ENCODE results near the gene TRIM56. TPM values are rescaled to one million over a fixed set of nuclear protein-coding genes. Genes with fewer than 3 reads are reported as not detected.
A peak's percentile ranks its signal among the peaks of the same experiment; 100 is the strongest.
"Not testable (repeated sequence)": the region's sequence is repeated elsewhere in the genome, so short reads cannot be mapped to it uniquely, and the experiment has no call there.

TRIM56 gene
- total and polyA plus RNA-seq, 2 experiments from 2014 or later = 8.8 to 10.3 TPM

- Histone ChIP-seq H4K20me1 (ENCODE audit: insufficient read depth) (no peaks in the 10 kb centered on the region), H3K9me2 (ENCODE audit: insufficient read depth) (no peaks in the 10 kb centered on the region), H3K9me3 (ENCODE audit: low read depth) (no peaks in the 10 kb centered on the region), H3K4me2 (ENCODE audit: unreplicated experiment) (peak overlapping the region; percentile 38), H3K36me3 (ENCODE audit: low read depth) (no peaks in the 10 kb centered on the region), H3K79me2 (ENCODE audit: insufficient read depth) (no peaks in the 10 kb centered on the region), H3K9ac (peak overlapping the region; percentile 60), H3K27me3 (replicated peaks; ENCODE audit: insufficient read depth) (no peaks in the 10 kb centered on the region), H3K27ac (peak overlapping the region; percentile 88), H3F3A (ENCODE audit: insufficient read depth) (peaks cover 41% of the 10 kb centered on the region), H2AFZ (no peak overlapping the region), H3K4me1 (ENCODE audit: insufficient read depth) (peaks cover 50% of the 10 kb centered on the region; the same call in 1 of the 2 replicates), H3K4me3 (no peak overlapping the region)
- DNase-seq = peak; percentile 42
- in situ Hi-C loops (cut with MboI) = no loop called here
- WGBS, 2 experiments (ENCODE audit: low coverage in 1 of 2, low lambda C conversion rate in 2 of 2, missing lambda C conversion rate in 2 of 2) = 78 to 84% methylated on average over 10 of the region's 10 CpGs
- no peak for TF ChIP-seq EZH2 (IDR thresholded peaks at IDR 0.05; ENCODE audit: insufficient read depth, poor library complexity, severe bottlenecking)
- no peak for TF ChIP-seq EZH2phosphoT487 (IDR thresholded peaks at IDR 0.05; ENCODE audit: insufficient read depth, low read depth)
Measured at GRCh38 chr7:101116898-101117297, 31.6 kb downstream of the TRIM56 start.

GRCh38 chr7:101118856-101119255 lies 33.6 kb downstream of the TRIM56 start:
- in situ Hi-C loops (cut with MboI) = no loop called here
- H4K20me1 ChIP-seq (ENCODE audit: insufficient read depth) = no peaks in the 10 kb centered on the region
- peaks cover 53% of the 10 kb centered on the region for H3F3A ChIP-seq (ENCODE audit: insufficient read depth)
- no peaks in the 10 kb centered on the region for H3K9me3 ChIP-seq (ENCODE audit: low read depth)
- H3K9ac ChIP-seq = peak overlapping the region; percentile 32; the same call in 1 of the 2 replicates
- no peak overlapping the region for H3K4me2 ChIP-seq (ENCODE audit: unreplicated experiment)
- peaks cover 56% of the 10 kb centered on the region; the same call in 1 of the 2 replicates for H3K4me1 ChIP-seq (ENCODE audit: insufficient read depth)
- peak overlapping the region; percentile 88 for H3K27ac ChIP-seq
- DNase-seq = no peak
- H3K27me3 ChIP-seq (replicated peaks; ENCODE audit: insufficient read depth) = no peaks in the 10 kb centered on the region
- no peaks in the 10 kb centered on the region for H3K9me2 ChIP-seq (ENCODE audit: insufficient read depth)
- no peak overlapping the region for H2AFZ ChIP-seq
- TF ChIP-seq EZH2phosphoT487 (IDR thresholded peaks at IDR 0.05; ENCODE audit: insufficient read depth, low read depth) (no peak), EZH2 (IDR thresholded peaks at IDR 0.05; ENCODE audit: insufficient read depth, poor library complexity, severe bottlenecking) (no peak)
- H3K79me2 ChIP-seq (ENCODE audit: insufficient read depth) = peaks cover 8% of the 10 kb centered on the region; the same call in 1 of the 2 replicates
- H3K36me3 ChIP-seq (ENCODE audit: low read depth) = no peaks in the 10 kb centered on the region
- WGBS, 2 experiments (ENCODE audit: low coverage in 1 of 2, low lambda C conversion rate in 2 of 2, missing lambda C conversion rate in 2 of 2) = 70 to 83% methylated on average over 3 of the region's 3 CpGs
- H3K4me3 ChIP-seq = no peak overlapping the region

- 52 to 54% methylated on average over 10 of the region's 10 CpGs for WGBS, 2 experiments (ENCODE audit: low coverage in 1 of 2, low lambda C conversion rate in 2 of 2, missing lambda C conversion rate in 2 of 2)
- in situ Hi-C loops (cut with MboI) = no loop called here
- peak; percentile 31 for DNase-seq
- H2AFZ ChIP-seq = no peak overlapping the region
- H4K20me1 ChIP-seq (ENCODE audit: insufficient read depth) = no peaks in the 10 kb centered on the region
- H3K9me3 ChIP-seq (ENCODE audit: low read depth) = no peaks in the 10 kb centered on the region
- H3K4me1 ChIP-seq (ENCODE audit: insufficient read depth) = peaks cover 55% of the 10 kb centered on the region
- no peaks in the 10 kb centered on the region for H3K9me2 ChIP-seq (ENCODE audit: insufficient read depth)
- H3K27me3 ChIP-seq (replicated peaks; ENCODE audit: insufficient read depth) = no peaks in the 10 kb centered on the region
- no peaks in the 10 kb centered on the region for H3K36me3 ChIP-seq (ENCODE audit: low read depth)
- TF ChIP-seq EZH2 (IDR thresholded peaks at IDR 0.05; ENCODE audit: insufficient read depth, poor library complexity, severe bottlenecking) = no peak
- no peak for TF ChIP-seq EZH2phosphoT487 (IDR thresholded peaks at IDR 0.05; ENCODE audit: insufficient read depth, low read depth)
- no peak overlapping the region for H3K4me3 ChIP-seq
- peaks cover 60% of the 10 kb centered on the region for H3F3A ChIP-seq (ENCODE audit: insufficient read depth)
- H3K27ac ChIP-seq = peak overlapping the region; percentile 33
- no peak overlapping the region for H3K9ac ChIP-seq
- peaks cover 8% of the 10 kb centered on the region; the same call in 1 of the 2 replicates for H3K79me2 ChIP-seq (ENCODE audit: insufficient read depth)
- no peak overlapping the region for H3K4me2 ChIP-seq (ENCODE audit: unreplicated experiment)
Measured at GRCh38 chr7:101119876-101120275, 34.6 kb downstream of the TRIM56 start.

GRCh38 chr7:101120315-101120714 lies 35.0 kb downstream of the TRIM56 start:
- H3F3A ChIP-seq (ENCODE audit: insufficient read depth) = peaks cover 64% of the 10 kb centered on the region
- H3K79me2 ChIP-seq (ENCODE audit: insufficient read depth) = peaks cover 8% of the 10 kb centered on the region; the same call in 1 of the 2 replicates
- WGBS, 2 experiments (ENCODE audit: low coverage in 1 of 2, low lambda C conversion rate in 2 of 2, missing lambda C conversion rate in 2 of 2) = 85% methylated on average over 4 of the region's 4 CpGs
- no peaks in the 10 kb centered on the region for H3K9me2 ChIP-seq (ENCODE audit: insufficient read depth)
- H3K27me3 ChIP-seq (replicated peaks; ENCODE audit: insufficient read depth) = no peaks in the 10 kb centered on the region
- H3K9ac ChIP-seq = no peak overlapping the region
- DNase-seq = no peak
- no peaks in the 10 kb centered on the region for H4K20me1 ChIP-seq (ENCODE audit: insufficient read depth)
- in situ Hi-C loops (cut with MboI) = no loop called here
- H3K4me2 ChIP-seq (ENCODE audit: unreplicated experiment) = no peak overlapping the region
- H3K36me3 ChIP-seq (ENCODE audit: low read depth) = no peaks in the 10 kb centered on the region
- H3K27ac ChIP-seq = peak overlapping the region; percentile 33
- H3K9me3 ChIP-seq (ENCODE audit: low read depth) = no peaks in the 10 kb centered on the region
- TF ChIP-seq EZH2phosphoT487 (IDR thresholded peaks at IDR 0.05; ENCODE audit: insufficient read depth, low read depth) (no peak), EZH2 (IDR thresholded peaks at IDR 0.05; ENCODE audit: insufficient read depth, poor library complexity, severe bottlenecking) (no peak)
- no peak overlapping the region for H2AFZ ChIP-seq
- peaks cover 60% of the 10 kb centered on the region for H3K4me1 ChIP-seq (ENCODE audit: insufficient read depth)
- no peak overlapping the region for H3K4me3 ChIP-seq

GRCh38 chr7:101121631-101121990 lies 36.3 kb downstream of the TRIM56 start:
- H4K20me1 ChIP-seq (ENCODE audit: insufficient read depth); H3K9me2 ChIP-seq (ENCODE audit: insufficient read depth); H3K9me3 ChIP-seq (ENCODE audit: low read depth); H2AFZ ChIP-seq; DNase-seq; H3K27me3 ChIP-seq (replicated peaks; ENCODE audit: insufficient read depth); in situ Hi-C loops (cut with MboI); H3K36me3 ChIP-seq (ENCODE audit: low read depth); H3K79me2 ChIP-seq (ENCODE audit: insufficient read depth): not testable (repeated sequence)
- Histone ChIP-seq H3F3A (ENCODE audit: insufficient read depth) (peaks cover 73% of the 10 kb centered on the region), H3K4me1 (ENCODE audit: insufficient read depth) (peaks cover 71% of the 10 kb centered on the region), H3K9ac (peak overlapping the region; percentile 81), H3K27ac (peak overlapping the region; percentile 98), H3K4me3 (peak overlapping the region; percentile 68; the same call in 1 of the 2 replicates), H3K4me2 (ENCODE audit: unreplicated experiment) (peak overlapping the region; percentile 77)
- WGBS, 2 experiments (ENCODE audit: low coverage in 1 of 2, low lambda C conversion rate in 2 of 2, missing lambda C conversion rate in 2 of 2) = 25 to 26% methylated on average over 9 of the region's 9 CpGs
